Measurements from ENCODE around the gene MFSD2B.

DNA sequence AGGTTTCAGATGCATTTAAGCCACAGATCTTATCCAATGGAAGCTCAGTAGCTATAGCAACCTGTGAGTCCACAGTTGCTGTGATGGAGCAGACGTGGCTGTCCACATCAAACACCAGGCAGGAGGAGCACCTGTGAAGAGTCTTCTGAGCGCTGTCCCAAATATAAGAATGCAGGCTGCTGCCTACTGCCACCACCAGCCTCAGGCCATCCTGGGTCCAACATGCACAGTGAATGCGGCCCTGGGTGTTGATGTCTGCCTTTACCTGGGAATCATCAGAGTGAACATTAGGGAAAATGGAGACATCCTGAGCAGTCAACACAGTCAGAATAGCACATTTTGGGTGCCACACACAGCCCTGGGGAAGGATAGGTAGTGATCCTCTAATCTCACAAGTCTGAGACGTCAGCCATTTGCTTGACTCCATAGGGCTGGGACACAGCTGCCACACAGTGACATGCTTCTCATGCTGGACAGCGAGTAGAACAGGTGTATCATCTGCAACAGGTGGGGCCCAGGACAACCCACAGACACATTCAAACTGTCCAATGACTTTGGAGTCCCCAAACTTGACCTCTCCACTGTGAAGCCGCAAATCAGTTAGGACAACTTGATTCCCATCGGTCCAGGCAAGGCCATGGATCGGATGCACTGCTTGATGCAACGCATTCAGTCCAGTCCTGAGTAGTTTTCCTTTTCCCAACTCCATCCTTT, 29.1 kb downstream of the MFSD2B start:
- TF ChIP-seq CTCF (IDR thresholded peaks at IDR 0.05) (no peak), EZH2 (IDR thresholded peaks at IDR 0.05; ENCODE audit: borderline replicate concordance, insufficient read depth, low read depth, low read length, poor library complexity, severe bottlenecking) (no peak)

Measured in B cell (primary cell).